WTC11 (cell line): Measurements from ENCODE around the gene PSENEN.

Experiments
- CBFB ChIP-seq: sonication (generic); formaldehyde crosslinking; IDR thresholded peaks from 2 replicates; pipeline ENCODE4 v1.8.1; 2022; ENCODE audit warnings: mild to moderate bottlenecking, low read depth, missing genetic modification reagents
- NFE2L1 ChIP-seq: sonication (generic); formaldehyde crosslinking; IDR thresholded peaks from 2 replicates; pipeline ENCODE4 v1.8.1; 2023; ENCODE audit warnings: missing genetic modification reagents
- RELA ChIP-seq: sonication (generic); formaldehyde crosslinking; IDR thresholded peaks from 2 replicates; pipeline ENCODE4 v1.8.1; 2022; ENCODE audit warnings: missing genetic modification reagents, mild to moderate bottlenecking, borderline replicate concordance
- TEAD1 ChIP-seq: sonication (generic); formaldehyde crosslinking; IDR thresholded peaks from 2 replicates; pipeline ENCODE4 v1.8.0; 2022; ENCODE audit warnings: mild to moderate bottlenecking, missing genetic modification reagents
- ZNF232 ChIP-seq: sonication (generic); formaldehyde crosslinking; IDR thresholded peaks from 2 replicates; pipeline ENCODE4 v1.8.0; 2022; ENCODE audit warnings: mild to moderate bottlenecking, missing genetic modification reagents
- TF ChIP-seq, protein P1 (sequence below): fragments of 200-600 bp; IDR thresholded peaks from 2 replicates; pipeline ENCODE4 v1.8.0; 2022; ENCODE audit warnings: antibody characterized with exemption
- TF ChIP-seq, protein P2 (sequence below): sonication (generic); formaldehyde crosslinking; IDR thresholded peaks from 2 replicates; pipeline ENCODE4 v1.8.1; 2023; ENCODE audit warnings: mild to moderate bottlenecking, missing genetic modification reagents, moderate library complexity
- TF ChIP-seq, protein P3 (sequence below): fragments of 250-450 bp; sonication (Bioruptor Pico); IDR thresholded peaks from 2 replicates; pipeline ENCODE4 v2.1.2; 2022; ENCODE audit warnings: mild to moderate bottlenecking, moderate library complexity
- TF ChIP-seq, protein P4 (sequence below): sonication (generic); formaldehyde crosslinking; IDR thresholded peaks from 2 replicates; pipeline ENCODE4 v1.8.0; 2023; ENCODE audit warnings: mild to moderate bottlenecking, missing genetic modification reagents

DNA sequence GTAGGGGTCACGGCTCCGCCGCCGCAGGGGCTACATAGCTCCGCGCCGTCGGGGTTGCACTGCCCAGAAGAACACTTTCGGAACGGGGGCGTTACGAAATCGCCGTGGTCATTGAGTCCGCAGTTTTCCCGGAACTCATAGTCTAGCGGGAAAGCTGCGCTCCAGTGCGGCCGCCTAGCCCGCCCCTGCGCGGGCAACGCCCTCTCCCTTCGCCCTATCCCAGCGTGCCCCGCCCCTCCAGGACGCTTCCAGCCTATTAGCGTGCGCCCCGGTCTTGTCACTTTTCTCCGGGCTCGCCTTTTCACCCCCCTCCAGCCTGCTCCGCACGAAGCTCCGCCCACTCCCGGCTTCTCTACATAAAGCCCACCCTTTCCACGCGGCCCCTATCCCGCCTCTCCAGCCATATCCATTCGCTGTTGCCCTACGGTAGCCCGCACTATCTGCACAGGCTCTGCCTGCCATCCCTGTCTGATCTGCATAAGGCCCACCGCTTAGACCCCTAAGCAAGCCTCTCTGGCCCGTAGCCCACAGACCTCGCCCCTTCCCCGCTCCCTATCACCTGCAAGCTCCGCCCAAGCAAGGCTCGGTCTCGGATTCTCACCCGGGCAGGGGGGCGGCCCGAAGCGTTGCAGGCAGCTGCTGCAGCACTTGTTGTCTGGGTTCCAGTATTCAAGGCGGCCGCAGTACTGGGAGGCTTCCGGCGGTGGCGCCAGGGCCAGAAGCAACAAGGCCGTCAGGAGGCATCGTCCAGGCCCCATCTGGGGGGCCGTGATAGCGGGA lies 4.8 kb upstream of the PSENEN start:
- TF ChIP-seq CBFB (CRISPR knock-in tag), result no peak
- TF ChIP-seq, protein P1, sequence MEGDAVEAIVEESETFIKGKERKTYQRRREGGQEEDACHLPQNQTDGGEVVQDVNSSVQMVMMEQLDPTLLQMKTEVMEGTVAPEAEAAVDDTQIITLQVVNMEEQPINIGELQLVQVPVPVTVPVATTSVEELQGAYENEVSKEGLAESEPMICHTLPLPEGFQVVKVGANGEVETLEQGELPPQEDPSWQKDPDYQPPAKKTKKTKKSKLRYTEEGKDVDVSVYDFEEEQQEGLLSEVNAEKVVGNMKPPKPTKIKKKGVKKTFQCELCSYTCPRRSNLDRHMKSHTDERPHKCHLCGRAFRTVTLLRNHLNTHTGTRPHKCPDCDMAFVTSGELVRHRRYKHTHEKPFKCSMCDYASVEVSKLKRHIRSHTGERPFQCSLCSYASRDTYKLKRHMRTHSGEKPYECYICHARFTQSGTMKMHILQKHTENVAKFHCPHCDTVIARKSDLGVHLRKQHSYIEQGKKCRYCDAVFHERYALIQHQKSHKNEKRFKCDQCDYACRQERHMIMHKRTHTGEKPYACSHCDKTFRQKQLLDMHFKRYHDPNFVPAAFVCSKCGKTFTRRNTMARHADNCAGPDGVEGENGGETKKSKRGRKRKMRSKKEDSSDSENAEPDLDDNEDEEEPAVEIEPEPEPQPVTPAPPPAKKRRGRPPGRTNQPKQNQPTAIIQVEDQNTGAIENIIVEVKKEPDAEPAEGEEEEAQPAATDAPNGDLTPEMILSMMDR, result no peak
- TF ChIP-seq TEAD1 (CRISPR knock-in tag), result no peak
- no peak for TF ChIP-seq RELA (CRISPR knock-in tag)
- TF ChIP-seq ZNF232, result peak; percentile 60
- TF ChIP-seq NFE2L1 (CRISPR knock-in tag), result no peak
- TF ChIP-seq, protein P2, sequence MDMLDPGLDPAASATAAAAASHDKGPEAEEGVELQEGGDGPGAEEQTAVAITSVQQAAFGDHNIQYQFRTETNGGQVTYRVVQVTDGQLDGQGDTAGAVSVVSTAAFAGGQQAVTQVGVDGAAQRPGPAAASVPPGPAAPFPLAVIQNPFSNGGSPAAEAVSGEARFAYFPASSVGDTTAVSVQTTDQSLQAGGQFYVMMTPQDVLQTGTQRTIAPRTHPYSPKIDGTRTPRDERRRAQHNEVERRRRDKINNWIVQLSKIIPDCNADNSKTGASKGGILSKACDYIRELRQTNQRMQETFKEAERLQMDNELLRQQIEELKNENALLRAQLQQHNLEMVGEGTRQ, result no peak
- TF ChIP-seq, protein P3, sequence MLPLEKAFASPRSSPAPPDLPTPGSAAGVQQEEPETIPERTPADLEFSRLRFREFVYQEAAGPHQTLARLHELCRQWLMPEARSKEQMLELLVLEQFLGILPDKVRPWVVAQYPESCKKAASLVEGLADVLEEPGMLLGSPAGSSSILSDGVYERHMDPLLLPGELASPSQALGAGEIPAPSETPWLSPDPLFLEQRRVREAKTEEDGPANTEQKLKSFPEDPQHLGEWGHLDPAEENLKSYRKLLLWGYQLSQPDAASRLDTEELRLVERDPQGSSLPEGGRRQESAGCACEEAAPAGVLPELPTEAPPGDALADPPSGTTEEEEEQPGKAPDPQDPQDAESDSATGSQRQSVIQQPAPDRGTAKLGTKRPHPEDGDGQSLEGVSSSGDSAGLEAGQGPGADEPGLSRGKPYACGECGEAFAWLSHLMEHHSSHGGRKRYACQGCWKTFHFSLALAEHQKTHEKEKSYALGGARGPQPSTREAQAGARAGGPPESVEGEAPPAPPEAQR (CRISPR knock-in tag), result no peak
- TF ChIP-seq, protein P4, sequence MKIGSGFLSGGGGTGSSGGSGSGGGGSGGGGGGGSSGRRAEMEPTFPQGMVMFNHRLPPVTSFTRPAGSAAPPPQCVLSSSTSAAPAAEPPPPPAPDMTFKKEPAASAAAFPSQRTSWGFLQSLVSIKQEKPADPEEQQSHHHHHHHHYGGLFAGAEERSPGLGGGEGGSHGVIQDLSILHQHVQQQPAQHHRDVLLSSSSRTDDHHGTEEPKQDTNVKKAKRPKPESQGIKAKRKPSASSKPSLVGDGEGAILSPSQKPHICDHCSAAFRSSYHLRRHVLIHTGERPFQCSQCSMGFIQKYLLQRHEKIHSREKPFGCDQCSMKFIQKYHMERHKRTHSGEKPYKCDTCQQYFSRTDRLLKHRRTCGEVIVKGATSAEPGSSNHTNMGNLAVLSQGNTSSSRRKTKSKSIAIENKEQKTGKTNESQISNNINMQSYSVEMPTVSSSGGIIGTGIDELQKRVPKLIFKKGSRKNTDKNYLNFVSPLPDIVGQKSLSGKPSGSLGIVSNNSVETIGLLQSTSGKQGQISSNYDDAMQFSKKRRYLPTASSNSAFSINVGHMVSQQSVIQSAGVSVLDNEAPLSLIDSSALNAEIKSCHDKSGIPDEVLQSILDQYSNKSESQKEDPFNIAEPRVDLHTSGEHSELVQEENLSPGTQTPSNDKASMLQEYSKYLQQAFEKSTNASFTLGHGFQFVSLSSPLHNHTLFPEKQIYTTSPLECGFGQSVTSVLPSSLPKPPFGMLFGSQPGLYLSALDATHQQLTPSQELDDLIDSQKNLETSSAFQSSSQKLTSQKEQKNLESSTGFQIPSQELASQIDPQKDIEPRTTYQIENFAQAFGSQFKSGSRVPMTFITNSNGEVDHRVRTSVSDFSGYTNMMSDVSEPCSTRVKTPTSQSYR (CRISPR knock-in tag), result peak; percentile 33; the same call in 1 of the 2 replicates
